ENCODE measurements around the gene AUTS2.

Gene AUTS2

GRCh38 chr7:69710768-69711438 lies 112.6 kb downstream of the AUTS2 start:
- Histone ChIP-seq H3K27ac (replicated peaks) (no peak overlapping the region), H3K4me3 (replicated peaks; ENCODE audit: insufficient read depth, low read length) (no peak overlapping the region), H3K27me3 (ENCODE audit: insufficient read depth, poor library complexity, severe bottlenecking) (no peaks in the 10 kb centered on the region)
- TF ChIP-seq GABPA (IDR thresholded peaks at IDR 0.05; ENCODE audit: low read depth) (no peak), POLR2AphosphoS5 (IDR thresholded peaks at IDR 0.05; ENCODE audit: low read depth) (no peak)
- DNase-seq (ENCODE audit: low read depth in 1 of 2, low spot score in 1 of 2): no peak

- H3K4me3 ChIP-seq (replicated peaks; ENCODE audit: insufficient read depth, low read length): no peak overlapping the region
- DNase-seq (ENCODE audit: low read depth in 1 of 2, low spot score in 1 of 2): no peak
- H3K27me3 ChIP-seq (ENCODE audit: insufficient read depth, poor library complexity, severe bottlenecking): no peaks in the 10 kb centered on the region
- TF ChIP-seq GABPA (IDR thresholded peaks at IDR 0.05; ENCODE audit: low read depth) (no peak), CTCF (IDR thresholded peaks at IDR 0.05; ENCODE audit: insufficient read depth, low read length) (no peak), POLR2AphosphoS5 (IDR thresholded peaks at IDR 0.05; ENCODE audit: low read depth) (no peak), SPI1 (IDR thresholded peaks at IDR 0.05; ENCODE audit: borderline replicate concordance, low read depth) (no peak), REST (IDR thresholded peaks at IDR 0.05; ENCODE audit: insufficient replicate concordance, low read depth) (no peak)
- no peak overlapping the region for H3K27ac ChIP-seq (replicated peaks)
Observed at GRCh38 chr7:69714886-69715576, 116.8 kb downstream of the AUTS2 start.

- DNase-seq (ENCODE audit: low read depth in 1 of 2, low spot score in 1 of 2): no peak
- H3K27me3 ChIP-seq (ENCODE audit: insufficient read depth, poor library complexity, severe bottlenecking): no peaks in the 10 kb centered on the region
- H3K4me3 ChIP-seq (replicated peaks; ENCODE audit: insufficient read depth, low read length): no peak overlapping the region
- TF ChIP-seq SPI1 (IDR thresholded peaks at IDR 0.05; ENCODE audit: borderline replicate concordance, low read depth) (no peak), CTCF (IDR thresholded peaks at IDR 0.05; ENCODE audit: insufficient read depth, low read length) (no peak), GABPA (IDR thresholded peaks at IDR 0.05; ENCODE audit: low read depth) (no peak), POLR2AphosphoS5 (IDR thresholded peaks at IDR 0.05; ENCODE audit: low read depth) (no peak), REST (IDR thresholded peaks at IDR 0.05; ENCODE audit: insufficient replicate concordance, low read depth) (no peak)
- no peak overlapping the region for H3K27ac ChIP-seq (replicated peaks)
Observed at GRCh38 chr7:69717221-69717620, 118.9 kb downstream of the AUTS2 start.

- H3K4me3 ChIP-seq (replicated peaks; ENCODE audit: insufficient read depth, low read length): no peak overlapping the region
- TF ChIP-seq SPI1 (IDR thresholded peaks at IDR 0.05; ENCODE audit: borderline replicate concordance, low read depth) (no peak), REST (IDR thresholded peaks at IDR 0.05; ENCODE audit: insufficient replicate concordance, low read depth) (no peak), POLR2AphosphoS5 (IDR thresholded peaks at IDR 0.05; ENCODE audit: low read depth) (no peak), GABPA (IDR thresholded peaks at IDR 0.05; ENCODE audit: low read depth) (no peak), CTCF (IDR thresholded peaks at IDR 0.05; ENCODE audit: insufficient read depth, low read length) (no peak)
- H3K27ac ChIP-seq (replicated peaks): no peak overlapping the region
- no peak for DNase-seq (ENCODE audit: low read depth in 1 of 2, low spot score in 1 of 2)
- H3K27me3 ChIP-seq (ENCODE audit: insufficient read depth, poor library complexity, severe bottlenecking): no peaks in the 10 kb centered on the region
Observed at GRCh38 chr7:69719717-69720116, 121.4 kb downstream of the AUTS2 start.

Measured in HL-60 (cell line).